Epithelial cell of proximal tubule (primary cell): ENCODE results near the gene CCNJL. TPM values are rescaled to one million over a fixed set of nuclear protein-coding genes. Genes with fewer than 3 reads are reported as not detected.

Source experiments
- DNase-seq: peaks from one replicate; pipeline ENCODE4 v3.0.0-alpha.2; 2011; ENCODE audit warnings: low read depth
- H3K4me3 ChIP-seq: 2 replicates; pipeline ENCODE4 v1.5.1; 2011; ENCODE audit warnings: low read depth, mild to moderate bottlenecking, low read length
- total RNA-seq: library from RNA; depleted of rRNA; stranded (reverse); fragments of >200 nt; gene quantifications from 2 replicates; pipeline ENCODE4 v1.2.3, GENCODE V29; 2015
- TF ChIP-seq, protein P1 (sequence below): conservative IDR thresholded peaks from 2 replicates; pipeline ENCODE4 v1.5.1; 2012; ENCODE audit warnings: low read depth, mild to moderate bottlenecking, low read length

CCNJL gene
- total RNA-seq, 1 donor from 2014 or later: 13.0 TPM

DNA sequence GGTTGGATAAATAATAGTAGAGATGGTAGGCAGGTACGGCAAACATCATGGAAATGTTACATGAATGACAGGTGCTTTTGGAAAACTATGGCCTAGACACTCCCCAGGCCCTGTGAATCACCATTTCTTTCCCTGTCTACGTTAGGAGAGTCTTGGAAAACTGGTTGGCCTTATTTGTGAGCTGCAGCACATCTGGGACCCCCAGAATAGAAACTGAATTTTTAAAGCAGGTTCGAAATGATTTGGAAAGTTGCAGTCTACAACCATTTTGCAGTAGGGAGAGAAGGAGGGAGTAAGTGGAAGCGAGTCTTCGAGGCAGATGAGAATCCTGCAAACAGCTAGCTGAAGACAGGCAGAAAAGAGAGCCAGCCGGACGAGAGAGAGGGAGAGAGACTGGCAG is 45.0 kb upstream of the CCNJL start:
- no peak overlapping the region for H3K4me3 ChIP-seq
- DNase-seq: no peak
- TF ChIP-seq, protein P1, sequence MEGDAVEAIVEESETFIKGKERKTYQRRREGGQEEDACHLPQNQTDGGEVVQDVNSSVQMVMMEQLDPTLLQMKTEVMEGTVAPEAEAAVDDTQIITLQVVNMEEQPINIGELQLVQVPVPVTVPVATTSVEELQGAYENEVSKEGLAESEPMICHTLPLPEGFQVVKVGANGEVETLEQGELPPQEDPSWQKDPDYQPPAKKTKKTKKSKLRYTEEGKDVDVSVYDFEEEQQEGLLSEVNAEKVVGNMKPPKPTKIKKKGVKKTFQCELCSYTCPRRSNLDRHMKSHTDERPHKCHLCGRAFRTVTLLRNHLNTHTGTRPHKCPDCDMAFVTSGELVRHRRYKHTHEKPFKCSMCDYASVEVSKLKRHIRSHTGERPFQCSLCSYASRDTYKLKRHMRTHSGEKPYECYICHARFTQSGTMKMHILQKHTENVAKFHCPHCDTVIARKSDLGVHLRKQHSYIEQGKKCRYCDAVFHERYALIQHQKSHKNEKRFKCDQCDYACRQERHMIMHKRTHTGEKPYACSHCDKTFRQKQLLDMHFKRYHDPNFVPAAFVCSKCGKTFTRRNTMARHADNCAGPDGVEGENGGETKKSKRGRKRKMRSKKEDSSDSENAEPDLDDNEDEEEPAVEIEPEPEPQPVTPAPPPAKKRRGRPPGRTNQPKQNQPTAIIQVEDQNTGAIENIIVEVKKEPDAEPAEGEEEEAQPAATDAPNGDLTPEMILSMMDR: no peak

DNA sequence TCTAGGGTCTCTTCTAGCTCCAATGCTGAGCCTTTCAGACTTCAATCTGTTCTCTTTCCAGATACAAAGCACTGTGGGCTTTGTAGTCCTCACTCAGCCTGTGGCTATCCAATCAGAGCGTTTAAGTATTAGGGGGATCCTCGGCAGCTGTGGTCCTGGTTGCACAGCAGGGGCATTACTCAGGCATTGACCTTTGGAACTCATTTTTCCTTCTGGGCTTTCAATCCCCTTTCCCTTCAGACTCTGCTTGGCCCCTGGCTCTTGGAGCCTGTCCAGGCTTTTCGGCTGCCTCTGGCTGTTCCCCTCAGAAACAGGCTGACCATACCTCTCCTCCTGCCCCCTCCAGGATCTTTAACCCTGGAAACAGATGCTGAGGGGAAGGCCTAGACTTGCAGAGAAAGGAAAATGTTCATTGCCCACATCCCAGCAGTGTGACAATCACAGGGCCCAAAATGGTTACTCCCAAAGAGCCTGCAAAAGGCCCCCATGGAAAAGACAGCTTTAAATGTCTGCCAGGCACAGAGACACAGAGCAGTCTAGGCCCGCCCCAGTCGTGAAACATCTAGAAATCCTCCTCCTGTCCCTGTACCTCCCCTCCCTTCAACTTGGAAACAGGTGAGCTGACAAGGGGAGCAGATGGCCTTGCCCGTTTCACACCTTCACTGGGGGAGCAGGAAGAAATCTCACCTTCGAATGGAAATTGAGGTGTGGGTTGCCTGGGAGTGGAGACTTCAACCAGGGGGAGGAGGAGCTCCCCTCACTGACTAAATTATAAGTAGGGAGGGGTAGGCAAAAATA is 44.4 kb upstream of the CCNJL start:
- TF ChIP-seq, protein P1: no peak
- H3K4me3 ChIP-seq: no peak overlapping the region
- DNase-seq: no peak

DNA sequence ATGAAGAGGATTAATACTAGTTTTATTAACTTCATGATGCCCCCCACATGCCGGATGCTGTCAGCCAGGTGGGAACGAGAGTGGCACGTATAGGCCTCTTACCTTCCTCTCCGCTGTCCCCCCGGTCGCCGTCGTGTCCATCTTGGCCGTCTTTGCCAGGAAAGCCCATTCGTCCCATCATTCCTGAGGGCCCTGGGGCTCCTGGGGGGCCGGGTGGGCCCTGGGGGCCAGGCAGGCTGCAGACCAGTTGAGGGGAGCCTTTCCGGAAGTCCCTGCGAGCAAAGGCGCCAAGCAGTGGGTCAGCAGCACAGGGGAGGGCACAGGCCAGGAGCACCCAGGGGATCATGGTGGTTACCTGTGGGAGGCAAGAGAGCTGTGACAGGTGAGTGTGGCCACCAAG is 42.3 kb upstream of the CCNJL start:
- TF ChIP-seq, protein P1: no peak
- H3K4me3 ChIP-seq: no peak overlapping the region
- no peak for DNase-seq

DNA sequence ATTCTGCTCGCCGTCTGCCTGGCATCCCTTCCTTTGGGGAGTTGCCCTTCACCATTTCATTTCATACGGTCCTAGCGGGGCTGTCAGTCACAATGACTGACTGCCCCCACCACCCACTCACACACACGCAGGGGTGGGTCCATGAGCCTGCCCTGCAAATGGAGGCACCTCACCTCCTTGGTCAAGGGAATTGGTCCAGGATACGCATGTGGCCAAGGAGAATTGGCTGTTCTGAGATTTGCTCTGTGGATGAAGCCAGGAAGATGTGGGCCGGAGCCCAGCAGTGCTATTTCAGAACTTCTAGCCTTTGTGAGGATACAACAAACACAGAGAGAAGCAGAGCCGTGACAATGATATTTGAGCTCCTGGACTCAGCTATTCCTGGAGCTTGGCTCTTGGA is 41.0 kb upstream of the CCNJL start:
- no peak for DNase-seq
- H3K4me3 ChIP-seq: no peak overlapping the region
- TF ChIP-seq, protein P1: no peak

DNA sequence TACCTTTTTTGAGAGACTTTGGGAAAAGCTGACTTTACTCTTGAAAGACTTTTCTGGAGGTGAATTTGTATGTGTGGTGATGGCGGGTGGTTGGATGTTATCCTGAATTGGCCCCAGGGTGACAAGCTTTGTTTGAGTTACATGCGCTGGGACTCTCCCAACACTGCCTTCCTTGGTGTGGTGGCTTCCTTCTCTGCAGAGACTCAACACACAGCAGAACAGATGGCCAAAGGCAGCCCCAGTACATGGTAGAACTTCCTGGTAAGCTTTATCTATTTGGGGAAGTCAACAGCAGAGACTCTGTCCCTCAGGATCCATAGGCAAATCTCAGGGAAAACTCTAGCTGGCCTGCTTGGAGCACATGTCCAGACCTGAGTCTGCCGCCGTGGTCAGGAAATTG is 39.9 kb upstream of the CCNJL start:
- TF ChIP-seq, protein P1: no peak
- no peak overlapping the region for H3K4me3 ChIP-seq

DNA sequence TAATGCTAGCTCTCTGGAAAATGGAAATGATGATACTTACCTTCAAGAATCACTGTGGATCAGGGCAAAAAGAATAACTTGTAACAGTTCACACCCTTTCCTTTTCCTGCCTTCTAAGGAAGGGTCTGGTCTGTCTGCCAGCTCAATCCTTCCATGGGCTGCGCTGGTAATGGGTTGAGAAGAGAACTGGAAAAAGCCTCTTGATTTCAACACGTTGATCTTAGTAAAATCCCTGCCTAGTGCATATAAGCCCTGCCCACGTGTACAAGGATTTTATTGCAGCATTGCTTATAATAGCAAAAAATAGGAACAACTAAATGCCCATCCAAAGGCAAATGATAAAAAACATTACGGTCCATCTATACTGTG is 37.6 kb upstream of the CCNJL start:
- DNase-seq: no peak
- TF ChIP-seq, protein P1: no peak
- H3K4me3 ChIP-seq: no peak overlapping the region

More for the DNA sequence above, 39.9 kb upstream of the CCNJL start:
- no peak for DNase-seq
